ENCODE data around the gene RAMP2. TPM values are rescaled to one million over a fixed set of nuclear protein-coding genes. Genes with fewer than 3 reads are reported as not detected.

RAMP2 gene
- polyA plus RNA-seq, 1 donor (not counting 4 experiments of a cell fraction or from before 2014, with no cell fraction given) = not detected

GRCh38 chr17:42809250-42809649 lies 48.2 kb downstream of the RAMP2 start:
- FAIRE-seq = no peak
- Histone ChIP-seq H3K9me3 (ENCODE audit: control insufficient read depth, low read depth, low read length) (no peaks in the 10 kb centered on the region), H3K36me3 (ENCODE audit: control insufficient read depth in 2 of 2, extremely low read depth in 1 of 2, insufficient read depth in 2 of 2, low read length in 2 of 2) (peaks cover 11 to 12% of the 10 kb centered on the region in 2 experiments), H3K4me3 (ENCODE audit: control insufficient read depth in 2 of 3, extremely low read depth in 1 of 3, insufficient read depth in 2 of 3, low read depth in 1 of 3, low read length in 3 of 3) (no peak overlapping the region), H3K79me2 (ENCODE audit: control insufficient read depth, insufficient read depth, low read length) (no peaks in the 10 kb centered on the region), H4K20me1 (ENCODE audit: control insufficient read depth, extremely low read depth, insufficient read depth, low read length) (no peaks in the 10 kb centered on the region), H3K9ac (ENCODE audit: control insufficient read depth, extremely low read depth, insufficient read depth, low read length) (peak overlapping the region; percentile 20), H3K27ac (ENCODE audit: control insufficient read depth, insufficient read depth, low read length) (no peak overlapping the region), H3K4me2 (ENCODE audit: control insufficient read depth, extremely low read depth, insufficient read depth, low read depth, low read length) (no peak overlapping the region), H3K27me3 (ENCODE audit: control insufficient read depth, extremely low read depth, insufficient read depth, low read length) (no peaks in the 10 kb centered on the region), H3K4me1 (ENCODE audit: control insufficient read depth, extremely low read depth, insufficient read depth, low read length) (no peaks in the 10 kb centered on the region), H3K9me1 (ENCODE audit: control insufficient read depth, extremely low read depth, insufficient read depth, low read length) (peaks cover 2% of the 10 kb centered on the region), H2AFZ (ENCODE audit: control insufficient read depth, low read length) (no peak overlapping the region)
- TF ChIP-seq EZH2 (IDR thresholded peaks at IDR 0.05; ENCODE audit: low read length) (no peak), CTCF (optimal IDR thresholded peaks at IDR 0.05 in 1 of 3, IDR thresholded peaks at IDR 0.05 in 1 of 3, conservative IDR thresholded peaks at IDR 0.05 in 1 of 3; ENCODE audit: extremely low read depth in 1 of 3, insufficient read depth in 2 of 3, low read length in 3 of 3) (no peak)
- no peak for DNase-seq (ENCODE audit: low read depth, low spot score)
- dilution Hi-C loops (cut with MboI; ENCODE audit: extremely low pct_ligation_motif_present, low sequenced_read_pairs) = no loop called here

Small RNA genes lying within 50 kb of the gene (small RNA-seq; reads per million reads assigned to genes)
- gene HMGN2P15 (ENCODE audit: insufficient read length in 3 of 3, low read depth in 3 of 3, low replicate concordance in 1 of 3) = 0 reads per million in 3 experiments

Other genes starting within 250 kb of the RAMP2 start
- gene NAGLU, start 225.0 kb upstream of the RAMP2 start, polyA plus RNA-seq = 6.9 to 13.1 TPM (median 10.8 TPM) in 3 replicates
- gene HSD17B1, start 208.3 kb upstream of the RAMP2 start, polyA plus RNA-seq = 3.6 to 14.7 TPM (median 5.3 TPM) in 3 replicates
- gene COASY, start 199.1 kb upstream of the RAMP2 start, polyA plus RNA-seq = 25.9 to 49.8 TPM (median 26.2 TPM) in 3 replicates
- gene MLX, start 194.1 kb upstream of the RAMP2 start, polyA plus RNA-seq = 39.2 to 45.1 TPM (median 39.5 TPM) in 3 replicates
- gene PSMC3IP, start 183.5 kb upstream of the RAMP2 start, polyA plus RNA-seq = 2.4 to 7.8 TPM (median 7.7 TPM) in 3 replicates
- 25.2 to 49.5 TPM (median 32.5 TPM) in 3 replicates for gene RETREG3, start 151.9 kb upstream of the RAMP2 start, polyA plus RNA-seq
- 35.1 to 141 TPM (median 54.8 TPM) in 3 replicates for gene TUBG1, start 151.5 kb upstream of the RAMP2 start, polyA plus RNA-seq
- 13.5 to 17.8 TPM (median 14.5 TPM) in 3 replicates for gene TUBG2, start 101.9 kb upstream of the RAMP2 start, polyA plus RNA-seq
- gene PLEKHH3, start 84.2 kb upstream of the RAMP2 start, polyA plus RNA-seq = 3.1 to 10.7 TPM (median 4.9 TPM) in 3 replicates
- 0.02 to 0.05 TPM (median 0.03 TPM) in 3 replicates for gene CCR10, start 79.4 kb upstream of the RAMP2 start, polyA plus RNA-seq
- gene CNTNAP1, start 78.7 kb upstream of the RAMP2 start, polyA plus RNA-seq = 0.46 to 2.0 TPM (median 0.71 TPM) in 3 replicates
- 13.6 to 18.4 TPM (median 18.3 TPM) in 3 replicates for gene EZH1, start 16.2 kb upstream of the RAMP2 start, polyA plus RNA-seq
- 122 to 141 TPM (median 133 TPM) in 3 replicates for gene VPS25, start 12.2 kb downstream of the RAMP2 start, polyA plus RNA-seq
- 0.03 to 0.10 TPM (median 0.04 TPM) in 3 replicates for gene WNK4, start 19.4 kb downstream of the RAMP2 start, polyA plus RNA-seq
- 83.6 to 97.8 TPM (median 92.4 TPM) in 3 replicates for gene COA3, start 37.5 kb downstream of the RAMP2 start, polyA plus RNA-seq
- not detected in 3 replicates for gene CNTD1, start 37.6 kb downstream of the RAMP2 start, polyA plus RNA-seq
- 71.6 to 94.2 TPM (median 89.8 TPM) in 3 replicates for gene BECN1, start 63.1 kb downstream of the RAMP2 start, polyA plus RNA-seq
- 108 to 257 TPM (median 190 TPM) in 3 replicates for gene PSME3, start 72.2 kb downstream of the RAMP2 start, polyA plus RNA-seq
- gene AOC2, start 83.4 kb downstream of the RAMP2 start, polyA plus RNA-seq = 0.73 to 1.5 TPM (median 0.94 TPM) in 3 replicates
- 0.18 to 0.30 TPM (median 0.22 TPM) in 3 replicates for gene AOC3, start 90.0 kb downstream of the RAMP2 start, polyA plus RNA-seq
- not detected in 3 replicates for gene G6PC1, start 139.6 kb downstream of the RAMP2 start, polyA plus RNA-seq
- gene AARSD1, start 203.2 kb downstream of the RAMP2 start, polyA plus RNA-seq = 38.5 to 49.3 TPM (median 45.0 TPM) in 3 replicates
- gene PTGES3L, start 218.9 kb downstream of the RAMP2 start, polyA plus RNA-seq = 0.19 to 0.44 TPM (median 0.37 TPM) in 3 replicates
- gene RUNDC1, start 219.3 kb downstream of the RAMP2 start, polyA plus RNA-seq = 10.8 to 12.8 TPM (median 11.1 TPM) in 3 replicates
- gene RPL27, start 237.2 kb downstream of the RAMP2 start, polyA plus RNA-seq = 4,091 to 7,614 TPM (median 7,074 TPM) in 3 replicates
- gene IFI35, start 245.6 kb downstream of the RAMP2 start, polyA plus RNA-seq = 22.0 to 34.8 TPM (median 27.6 TPM) in 3 replicates